Thyroid gland (tissue), 4 donors: ENCODE data around the gene CTDSPL.

Experiments used
- CTCF ChIP-seq, 6 experiments: fragments of 200-600 bp in 3 of 6; fragments of 450-650 bp in 3 of 6; sonication (generic) in 3 of 6; IDR thresholded peaks; one replicate each; pipeline ENCODE4 v1.5.1; 2016 to 2019; ENCODE audit warnings: antibody characterized with exemption in 6 of 6, mild to moderate bottlenecking in 2 of 6, inconsistent platforms in 1 of 6, moderate library complexity in 1 of 6
- POLR2A ChIP-seq, 2 donors: fragments of 450-650 bp; IDR thresholded peaks; one replicate each; pipeline ENCODE4 v1.6.1; 2017; ENCODE audit warnings: antibody characterized with exemption in 2 of 2, mild to moderate bottlenecking in 2 of 2, moderate library complexity in 1 of 2

- TF ChIP-seq CTCF (IDR thresholded peaks at IDR 0.05) (no peak), POLR2A (IDR thresholded peaks at IDR 0.05) (no peak)
Observed at GRCh38 chr3:37903734-37904133, 42.1 kb downstream of the CTDSPL start.
